Measurements from ENCODE around the gene DCAF7. TPM values are rescaled to one million over a fixed set of nuclear protein-coding genes. Genes with fewer than 3 reads are reported as not detected.

DCAF7 gene
- total RNA-seq, 2 experiments from 2014 or later: 104 to 105 TPM

- CTCF ChIA-PET: interaction anchor here (1.1 to 1.6 kb wide), 3 partner anchors 51 to 91 kb away, joined by 3 to 4 read pairs (median 3); partner anchors contain the start of gene MAP3K3
- peaks cover 1% of the 10 kb centered on the region for H3K27me3 Mint-ChIP-seq
- no peak for TF ChIP-seq CTCF (IDR thresholded peaks at IDR 0.05)
- intact Hi-C loops (cut with micrococcal nuclease): no loop called here
- ATAC-seq: no peak
- no peaks in the 10 kb centered on the region for H3K9me3 Mint-ChIP-seq
- H3K27ac Mint-ChIP-seq: no peak overlapping the region
- DNase-seq: no peak
- no peak overlapping the region for H3K4me3 Mint-ChIP-seq
- POLR2A ChIA-PET: interaction anchor here (0.7 kb wide), 1 partner anchor 168 kb away, joined by 3 read pairs; no protein-coding TSS in a partner anchor
- no peaks in the 10 kb centered on the region for H3K36me3 Mint-ChIP-seq (ENCODE audit: low read depth)
- H3K4me1 Mint-ChIP-seq (ENCODE audit: low read depth): no peaks in the 10 kb centered on the region
These were observed 19.7 kb upstream of the DCAF7 start for GRCh38 chr17:63530557-63531021.

GRCh38 chr17:63531022-63531965, 19.0 kb upstream of the DCAF7 start:
- intact Hi-C loops (cut with micrococcal nuclease): no loop called here
- Mint-ChIP-seq H3K4me3 (no peak overlapping the region), H3K4me1 (ENCODE audit: low read depth) (no peaks in the 10 kb centered on the region), H3K27ac (no peak overlapping the region), H3K36me3 (ENCODE audit: low read depth) (no peaks in the 10 kb centered on the region), H3K27me3 (no peaks in the 10 kb centered on the region), H3K9me3 (no peaks in the 10 kb centered on the region)
- DNase-seq: no peak
- ATAC-seq: no peak
- TF ChIP-seq CTCF (IDR thresholded peaks at IDR 0.05): no peak
- POLR2A ChIA-PET: no interaction called here
- CTCF ChIA-PET: interaction anchor here (1.1 to 1.6 kb wide), 3 partner anchors 52 to 90 kb away, joined by 3 to 4 read pairs (median 3); partner anchors contain the start of gene MAP3K3

GRCh38 chr17:63533433-63534077, 16.7 kb upstream of the DCAF7 start:
- intact Hi-C loops (cut with micrococcal nuclease): no loop called here
- DNase-seq (no peak), ATAC-seq (no peak)
- no peak overlapping the region for H3K27ac Mint-ChIP-seq
- TF ChIP-seq CTCF (IDR thresholded peaks at IDR 0.05): no peak
- H3K4me1 Mint-ChIP-seq (ENCODE audit: low read depth): peaks cover 3% of the 10 kb centered on the region
- H3K9me3 Mint-ChIP-seq: no peaks in the 10 kb centered on the region
- ChIA-PET POLR2A (interaction anchor here (0.9 to 1.0 kb wide), 2 partner anchors 16 to 87 kb away, joined by 3 read pairs; no protein-coding TSS in a partner anchor), CTCF (no interaction called here)
- H3K27me3 Mint-ChIP-seq: peaks cover 14% of the 10 kb centered on the region
- H3K4me3 Mint-ChIP-seq: no peak overlapping the region
- H3K36me3 Mint-ChIP-seq (ENCODE audit: low read depth): no peaks in the 10 kb centered on the region

GRCh38 chr17:63534078-63534570, 16.2 kb upstream of the DCAF7 start:
- intact Hi-C loops (cut with micrococcal nuclease): no loop called here
- ChIA-PET POLR2A (interaction anchor here (0.9 to 1.0 kb wide), 2 partner anchors 15 to 87 kb away, joined by 3 read pairs; no protein-coding TSS in a partner anchor), CTCF (no interaction called here)
- no peak overlapping the region for H3K4me3 Mint-ChIP-seq
- no peaks in the 10 kb centered on the region for H3K36me3 Mint-ChIP-seq (ENCODE audit: low read depth)
- ATAC-seq (no peak), DNase-seq (no peak)
- peaks cover 3% of the 10 kb centered on the region for H3K4me1 Mint-ChIP-seq (ENCODE audit: low read depth)
- H3K27ac Mint-ChIP-seq: no peak overlapping the region
- H3K9me3 Mint-ChIP-seq: no peaks in the 10 kb centered on the region
- no peak for TF ChIP-seq CTCF (IDR thresholded peaks at IDR 0.05)
- peaks cover 19% of the 10 kb centered on the region for H3K27me3 Mint-ChIP-seq

All from activated CD8-positive, alpha-beta T cell treated with anti-CD3 and anti-CD28 coated beads for 36 hours (primary cell).